ENCODE results near the gene GPC5.

- TF ChIP-seq CTCF (IDR thresholded peaks at IDR 0.05; ENCODE audit: low read length) (no peak), EZH2 (IDR thresholded peaks at IDR 0.05; ENCODE audit: borderline replicate concordance, low read length) (no peak)
These were observed 58.4 kb downstream of the GPC5 start for GRCh38 chr13:91456837-91457236.

Measured in OCI-LY1 (cell line).